HG02571 (cell line): Measurements from ENCODE around the gene C20orf204.
A peak's percentile ranks its signal among the peaks of the same experiment; 100 is the strongest.

ENCODE experiments used
- ATAC-seq: cut with Tn5 transposase; IDR thresholded peaks from one replicate; pipeline ENCODE4 v1.9.1; 2021; ENCODE audit warnings: mild to moderate bottlenecking, moderate library complexity; ENCODE audit not compliant: unreplicated experiment

Gene C20orf204

DNA sequence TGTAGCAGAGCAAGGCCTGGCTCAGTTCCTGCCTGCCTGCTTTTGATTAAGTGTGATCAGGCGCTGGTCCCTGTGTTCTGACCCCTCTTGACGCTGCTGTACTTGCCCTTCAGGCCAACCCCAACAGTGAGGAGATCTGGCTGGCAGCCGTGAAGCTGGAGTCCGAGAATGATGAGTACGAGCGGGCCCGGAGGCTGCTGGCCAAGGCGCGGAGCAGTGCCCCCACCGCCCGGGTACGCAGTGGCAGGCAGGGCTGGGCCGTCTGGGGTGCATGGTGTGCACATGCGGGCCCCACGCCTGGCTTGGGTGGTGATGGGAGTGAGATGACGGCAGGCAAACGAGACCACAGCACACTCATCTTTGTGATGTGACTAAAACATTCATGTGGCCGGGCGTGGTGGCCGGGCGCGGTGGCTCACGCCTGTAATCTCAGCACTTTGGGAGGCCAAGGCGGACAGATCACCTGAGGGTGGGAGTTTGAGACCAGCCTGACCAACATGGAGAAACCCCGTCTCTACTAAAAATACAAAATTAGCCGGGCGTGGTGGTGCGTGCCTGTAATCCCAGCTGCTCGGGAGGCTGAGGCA, 10.1 kb upstream of the C20orf204 start:
- no peak for ATAC-seq

DNA sequence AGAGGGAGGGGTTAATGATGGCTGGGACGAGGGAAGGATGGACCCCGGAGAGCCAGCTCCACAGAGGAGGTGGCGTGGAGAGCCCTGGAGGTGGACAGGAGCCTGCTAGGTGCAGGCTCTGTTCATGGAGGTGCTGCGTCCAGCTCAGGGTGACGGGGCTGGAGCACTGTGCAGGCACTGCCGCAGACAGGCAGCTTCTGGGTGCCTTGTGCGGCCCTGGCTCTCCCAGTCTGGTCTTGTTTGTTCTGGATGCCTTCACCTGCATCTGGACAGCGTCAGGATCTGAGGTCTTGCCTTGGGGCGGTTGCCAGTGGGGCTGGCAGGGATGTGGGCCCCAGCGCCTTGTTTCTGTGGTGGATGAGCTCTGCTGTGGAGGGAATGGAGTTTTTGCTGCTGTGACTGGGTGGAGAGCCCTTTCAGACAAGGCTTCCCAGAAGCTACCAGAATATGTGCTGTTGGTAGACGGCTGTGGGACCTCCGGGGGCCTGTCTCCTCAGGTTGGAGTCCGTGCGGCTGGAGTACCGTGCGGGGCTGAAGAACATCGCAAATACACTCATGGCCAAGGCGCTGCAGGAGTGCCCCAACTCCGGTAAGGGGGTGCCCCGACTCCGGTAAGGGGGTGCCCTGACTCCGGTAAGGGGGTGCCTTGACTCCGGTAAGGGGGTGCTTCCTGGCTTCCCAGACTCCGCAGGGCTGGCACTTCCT, 7.8 kb upstream of the C20orf204 start:
- no peak for ATAC-seq

DNA sequence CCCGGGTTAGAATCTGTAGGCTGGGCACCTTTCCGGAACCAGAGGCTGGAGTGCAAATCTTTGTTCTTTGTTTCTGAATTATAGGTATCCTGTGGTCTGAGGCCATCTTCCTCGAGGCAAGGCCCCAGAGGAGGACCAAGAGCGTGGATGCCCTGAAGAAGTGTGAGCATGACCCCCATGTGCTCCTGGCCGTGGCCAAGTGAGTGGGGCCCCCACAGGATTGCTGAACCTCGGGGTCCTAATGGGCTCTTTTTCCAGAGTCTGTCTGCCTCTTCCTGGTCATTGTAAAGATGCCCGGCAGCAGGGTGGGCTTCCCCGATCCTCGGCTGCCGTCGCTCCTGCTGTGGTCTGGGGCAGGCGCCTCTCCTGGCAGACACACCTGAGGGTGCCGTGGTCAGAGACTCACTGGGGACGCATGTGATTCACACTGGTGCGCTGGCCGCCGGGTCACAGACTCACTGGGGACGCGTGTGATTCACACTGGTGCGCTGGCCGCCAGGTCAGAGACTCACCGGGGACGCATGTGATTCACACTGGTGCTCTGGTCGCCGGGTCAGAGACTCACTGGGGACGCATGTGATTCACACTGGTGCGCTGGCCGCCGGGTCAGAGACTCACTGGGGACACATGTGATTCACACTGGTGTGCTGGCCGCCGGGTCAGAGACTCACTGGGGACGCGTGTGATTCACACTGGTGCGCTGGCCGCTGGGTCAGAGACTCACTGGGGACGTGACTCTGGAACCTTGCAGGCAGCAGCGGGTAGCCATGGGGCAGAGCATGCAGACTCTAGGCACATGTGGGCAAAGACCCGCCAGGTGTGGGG, 6.5 kb upstream of the C20orf204 start:
- ATAC-seq = no peak

DNA sequence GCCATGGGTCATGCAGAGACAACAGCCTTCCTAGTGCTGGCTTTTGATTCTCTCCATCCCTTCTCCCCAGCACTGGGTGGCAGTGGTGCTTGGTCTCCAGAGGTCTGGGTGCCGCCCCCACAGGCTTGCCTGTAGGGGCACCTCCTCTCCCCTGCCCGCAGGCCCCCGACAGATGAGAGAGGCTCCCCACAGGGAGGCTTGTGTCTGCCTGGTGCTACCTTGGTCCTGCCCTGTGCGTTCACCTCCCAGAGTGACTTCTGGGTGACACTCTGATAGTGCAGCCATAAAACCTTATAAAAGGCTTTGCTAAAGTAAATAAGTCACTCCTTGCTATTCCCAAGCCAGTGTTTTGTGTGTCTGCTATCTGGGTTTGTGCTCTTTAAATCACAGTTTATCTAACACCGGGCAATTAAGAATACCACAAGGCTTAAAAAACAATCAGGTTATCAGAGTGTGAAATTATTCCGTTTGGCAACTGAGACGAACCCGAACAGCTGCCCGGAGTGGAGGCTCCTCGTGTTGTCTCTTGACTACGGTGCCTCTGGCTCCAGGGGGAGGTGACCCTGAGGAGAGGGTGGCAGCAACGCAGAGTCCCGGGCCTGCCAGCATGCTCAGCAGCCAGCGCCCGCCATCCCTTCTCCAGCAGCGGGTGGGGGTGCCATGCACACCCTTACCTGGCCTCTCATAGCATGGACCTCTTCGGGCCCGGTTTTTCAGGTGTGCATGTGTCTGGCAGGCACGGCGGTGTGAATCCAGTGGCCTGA, 5.4 kb upstream of the C20orf204 start:
- no peak for ATAC-seq

DNA sequence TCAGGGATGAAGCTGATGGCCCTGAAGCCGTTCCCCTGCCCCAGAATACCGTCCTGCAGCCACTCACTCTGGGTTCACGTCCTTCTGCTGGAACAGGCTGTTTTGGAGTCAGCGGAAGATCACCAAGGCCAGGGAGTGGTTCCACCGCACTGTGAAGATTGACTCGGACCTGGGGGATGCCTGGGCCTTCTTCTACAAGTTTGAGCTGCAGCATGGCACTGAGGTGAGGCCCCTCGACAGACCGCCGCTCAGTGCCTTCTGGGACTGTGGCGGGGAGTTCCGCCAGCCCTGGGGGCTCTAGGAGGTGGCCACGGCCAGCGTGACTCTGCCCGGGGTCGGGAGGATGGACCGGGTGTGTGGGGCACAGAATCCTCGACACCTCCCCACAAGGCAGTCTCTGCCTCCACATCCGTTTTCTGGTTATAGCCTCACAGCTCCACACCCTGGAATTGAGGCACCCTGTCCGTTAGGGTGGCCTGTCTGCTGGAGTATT, 4.1 kb upstream of the C20orf204 start:
- ATAC-seq = no peak

DNA sequence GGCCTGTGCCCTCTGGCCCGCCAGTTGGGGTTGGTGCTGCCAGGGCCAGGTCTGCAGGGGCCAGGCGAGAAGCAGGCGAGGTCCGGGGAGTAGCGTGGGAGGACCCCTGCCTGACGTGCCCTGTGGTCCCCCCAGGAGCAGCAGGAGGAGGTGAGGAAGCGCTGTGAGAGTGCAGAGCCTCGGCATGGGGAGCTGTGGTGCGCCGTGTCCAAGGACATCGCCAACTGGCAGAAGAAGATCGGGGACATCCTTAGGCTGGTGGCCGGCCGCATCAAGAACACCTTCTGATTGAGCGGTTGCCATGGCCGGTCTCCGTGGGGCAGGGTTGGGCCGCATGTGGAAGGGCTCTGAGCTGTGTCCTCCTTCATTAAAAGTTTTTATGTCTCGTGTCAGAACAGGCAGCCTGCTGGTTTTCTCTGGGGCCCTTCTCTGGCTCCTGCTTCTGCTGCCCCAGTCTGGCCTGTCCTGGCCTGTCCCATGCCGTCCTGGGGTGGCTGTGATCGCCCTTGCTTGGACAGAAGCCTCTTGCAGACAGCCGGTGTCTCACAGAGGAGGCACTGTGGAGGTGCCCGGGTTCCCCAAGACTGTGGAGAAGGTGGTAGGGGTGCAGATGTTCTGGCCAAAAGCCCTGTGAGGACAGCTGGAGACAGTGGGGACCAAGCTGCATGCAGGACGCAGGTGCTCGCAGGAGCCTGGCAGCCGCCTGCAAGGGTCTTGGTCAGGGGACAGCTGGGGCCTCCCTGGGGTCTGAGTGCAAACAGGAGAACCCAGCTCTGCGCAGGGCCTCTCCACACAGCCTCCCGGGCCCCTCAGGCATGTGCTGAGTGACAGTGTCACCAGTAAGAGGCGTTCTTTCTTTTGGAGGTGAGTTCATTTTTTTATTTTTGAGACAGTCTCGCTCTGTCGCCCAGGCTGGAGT, 3.0 kb upstream of the C20orf204 start:
- no peak for ATAC-seq

DNA sequence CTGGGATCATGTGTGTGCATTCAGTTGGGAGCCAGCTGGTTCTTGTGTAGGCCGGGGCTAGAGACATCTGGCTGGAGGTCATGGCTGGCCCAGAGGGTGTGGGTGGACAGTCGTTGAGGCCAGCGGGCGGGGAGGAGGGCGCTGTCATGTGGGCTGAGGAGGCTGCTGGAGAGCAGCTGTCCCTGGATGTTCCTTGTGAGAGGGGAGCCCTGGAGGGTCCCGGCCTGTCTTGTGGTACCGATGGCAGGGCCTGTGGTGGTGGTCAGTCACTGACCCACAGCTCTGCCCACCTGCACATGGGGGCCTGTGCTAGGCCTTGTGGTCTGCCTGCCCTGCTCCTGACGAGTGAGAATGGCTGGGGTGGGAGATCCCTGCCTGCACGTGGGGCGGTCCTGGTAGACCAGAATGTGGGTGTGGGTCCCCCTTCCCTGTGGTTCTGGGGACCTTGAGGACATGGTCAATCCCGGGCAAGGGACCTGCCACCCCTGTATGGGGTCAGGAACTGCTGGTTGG, 1.9 kb upstream of the C20orf204 start:
- ATAC-seq = no peak

DNA sequence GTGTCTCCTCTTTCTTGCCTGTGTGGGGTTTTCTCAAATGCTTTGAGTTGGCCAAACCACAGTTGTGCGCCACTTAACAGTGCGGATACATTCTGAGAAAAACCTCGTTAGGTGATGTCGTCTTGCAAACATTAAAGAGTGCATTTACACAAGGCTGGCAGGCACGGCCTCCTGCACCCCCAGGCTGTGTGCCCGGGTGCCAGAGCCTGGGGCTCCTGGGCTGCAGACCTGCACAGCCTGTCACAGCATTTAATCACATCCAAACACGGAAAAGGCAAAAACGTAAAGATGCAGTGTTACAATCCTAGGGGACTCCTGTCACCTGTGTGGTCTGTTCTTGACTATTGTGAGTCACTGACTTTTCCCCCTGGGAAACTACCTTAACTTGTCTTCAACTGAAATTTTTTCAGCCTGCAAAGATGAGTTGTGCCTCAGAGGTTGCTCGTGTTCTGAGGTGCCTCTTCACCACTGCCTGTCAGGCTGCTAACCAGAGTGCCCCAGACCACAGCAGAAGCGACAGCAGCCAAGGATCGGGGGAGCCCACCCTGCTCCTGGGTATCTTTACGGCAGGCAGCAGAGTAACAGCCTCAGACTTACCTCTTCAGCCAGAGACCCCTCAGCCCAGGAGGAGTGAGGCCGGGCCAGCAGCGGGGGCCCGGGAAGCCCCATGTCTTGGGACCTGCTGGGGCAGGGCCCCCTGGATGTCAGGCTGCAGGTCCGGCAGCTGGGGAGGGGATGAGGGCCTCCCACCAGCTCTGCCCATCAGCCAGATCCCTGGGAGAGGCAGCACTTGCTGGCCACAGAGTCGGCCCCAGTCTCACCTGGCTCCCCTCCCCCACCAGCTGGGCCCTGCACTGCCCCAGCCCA, 683 bp upstream of the C20orf204 start:
- no peak for ATAC-seq

DNA sequence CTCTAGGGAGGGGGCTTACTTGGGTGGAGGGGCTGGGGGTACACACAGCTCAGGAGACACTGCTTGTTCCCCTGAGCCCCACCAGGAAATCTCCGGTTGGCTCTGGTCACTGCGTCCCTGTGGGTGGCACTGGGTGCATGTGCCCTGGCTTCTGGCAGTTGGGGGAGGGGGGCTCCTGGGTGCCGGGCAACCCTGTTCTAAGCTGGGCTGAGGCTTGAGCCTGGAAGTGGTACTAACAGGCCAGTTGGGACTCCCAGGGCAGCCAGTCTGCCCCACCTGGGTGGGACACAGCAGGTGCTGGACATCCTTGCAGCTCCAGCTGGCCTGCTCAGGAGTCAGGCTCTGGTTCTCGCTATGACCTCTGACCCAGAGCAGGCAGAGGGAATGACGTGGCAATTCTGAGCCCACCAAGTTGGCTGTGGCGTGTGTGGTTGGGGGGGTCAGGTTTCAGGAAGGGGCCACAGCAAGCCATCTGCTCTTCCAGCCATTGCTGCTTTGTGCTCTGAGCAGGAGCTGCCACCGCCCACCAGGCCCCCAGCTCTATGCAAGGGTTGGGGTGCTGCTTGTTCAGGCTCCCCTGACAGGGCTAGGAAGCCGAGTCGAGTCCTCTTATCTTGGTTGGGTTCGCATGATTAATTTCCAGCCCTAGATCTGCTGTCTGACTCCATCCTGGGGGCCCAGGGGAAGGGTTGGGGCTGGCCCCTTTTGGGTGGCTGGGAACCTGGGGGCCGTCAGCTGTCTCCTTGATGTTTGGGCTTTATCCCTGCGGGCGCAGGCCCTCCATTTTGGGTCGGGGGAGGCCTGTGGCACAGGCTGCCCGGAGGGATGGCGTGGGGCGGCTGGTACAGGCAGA, 590 bp downstream of the C20orf204 start:
- ATAC-seq = no peak

DNA sequence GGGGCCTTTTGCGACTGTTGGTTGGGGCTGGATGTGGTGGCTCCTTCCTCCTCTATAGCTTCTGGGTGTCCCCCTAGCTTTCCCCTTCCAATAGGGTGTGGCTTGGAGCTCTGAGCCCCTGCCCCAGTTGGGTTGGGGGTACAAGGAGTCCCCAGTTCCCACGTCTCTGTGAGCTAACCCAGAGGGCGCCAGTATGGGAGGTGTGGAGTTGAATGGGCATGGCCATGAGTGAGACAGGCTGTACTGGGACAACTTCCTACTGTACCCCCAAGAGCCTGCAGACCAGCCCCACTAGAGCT, 1.2 kb downstream of the C20orf204 start:
- ATAC-seq = no peak

DNA sequence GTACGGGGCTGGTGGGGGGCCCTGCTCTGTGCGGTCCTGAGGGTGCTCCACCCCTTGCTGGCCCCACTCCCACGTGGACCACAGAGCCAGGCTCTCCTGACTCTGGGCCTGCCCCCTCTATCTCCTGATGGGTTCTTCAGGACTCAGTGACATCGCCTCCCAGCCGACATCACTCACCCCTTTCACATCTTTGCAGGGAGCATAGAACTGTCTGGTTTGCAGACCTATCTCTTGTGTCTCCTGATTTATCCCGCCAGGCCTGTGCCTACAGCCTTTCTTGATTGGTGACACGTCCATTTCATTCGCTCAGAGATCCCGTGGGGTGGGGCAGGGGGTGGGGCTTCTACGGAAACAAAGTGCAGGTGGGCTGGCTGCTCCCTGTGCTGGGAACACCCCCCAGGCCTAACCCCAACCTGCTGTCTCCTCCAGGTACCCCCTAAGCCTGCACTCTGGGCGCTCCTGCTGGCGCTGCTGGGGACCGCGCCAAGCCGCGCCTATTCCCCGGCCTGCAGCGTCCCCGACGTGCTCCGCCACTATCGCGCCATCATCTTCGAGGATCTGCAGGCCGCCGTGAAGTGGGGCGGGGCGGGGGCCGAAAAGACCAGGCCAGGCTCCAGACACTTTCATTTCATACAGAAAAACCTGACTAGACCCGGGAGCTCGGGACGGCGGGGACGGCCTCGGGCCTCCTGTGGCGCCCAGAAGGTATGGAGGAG, 1.7 kb downstream of the C20orf204 start:
- no peak for ATAC-seq

DNA sequence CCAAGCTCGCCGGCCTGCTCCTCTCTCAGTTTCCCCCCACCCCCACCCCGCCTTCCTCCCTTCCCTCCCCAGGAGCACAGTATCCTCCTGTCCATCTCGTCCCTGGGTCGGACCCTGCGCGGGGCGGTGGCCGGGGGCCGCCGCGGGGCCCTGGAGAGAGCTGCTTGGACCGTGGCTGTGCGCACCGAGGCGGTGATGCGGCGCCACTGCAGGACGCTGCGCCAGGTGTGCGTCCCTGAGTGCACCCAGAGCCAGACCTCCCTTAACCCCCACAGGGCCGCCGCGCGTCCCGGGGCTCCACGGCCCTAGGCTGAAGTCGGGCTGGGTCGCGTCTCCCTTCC, 2.2 kb downstream of the C20orf204 start:
- peak; percentile 26 for ATAC-seq

DNA sequence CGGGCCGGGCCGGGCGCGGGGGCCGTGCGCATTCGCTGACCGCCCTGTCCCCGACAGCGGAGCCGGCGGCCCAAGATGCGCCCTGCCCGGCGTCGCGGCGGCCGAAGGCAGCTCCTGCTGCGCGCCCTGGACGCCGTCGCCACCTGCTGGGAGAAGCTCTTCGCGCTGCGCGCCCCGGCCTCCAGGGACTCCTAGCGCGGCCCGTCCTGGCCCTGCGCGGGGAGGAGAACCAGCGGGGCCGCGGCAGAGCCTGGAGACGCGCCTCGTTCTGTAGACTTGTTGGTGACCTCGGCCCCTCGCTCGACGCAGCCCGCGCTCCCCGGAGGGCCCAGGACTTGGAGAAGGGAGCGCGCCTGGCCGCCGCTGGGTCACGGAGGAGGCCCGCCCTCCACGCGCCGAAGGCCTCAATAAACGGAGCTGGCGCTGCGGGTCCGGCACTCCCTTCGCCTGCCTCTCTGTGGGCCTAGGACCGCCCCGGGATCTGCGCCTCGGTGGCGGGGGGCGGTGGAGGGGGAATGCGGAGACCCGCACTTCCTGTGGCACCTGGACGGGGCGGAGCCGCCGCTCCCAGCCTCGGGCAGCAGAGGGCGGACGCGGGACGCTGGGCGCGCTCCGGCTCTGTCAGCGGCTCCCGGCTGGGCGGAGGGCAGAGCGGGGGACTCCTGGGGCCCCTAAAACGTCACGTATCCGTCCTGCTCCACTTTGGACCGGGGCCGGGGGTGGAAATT, 2.7 kb downstream of the C20orf204 start:
- ATAC-seq = peak; percentile 58

DNA sequence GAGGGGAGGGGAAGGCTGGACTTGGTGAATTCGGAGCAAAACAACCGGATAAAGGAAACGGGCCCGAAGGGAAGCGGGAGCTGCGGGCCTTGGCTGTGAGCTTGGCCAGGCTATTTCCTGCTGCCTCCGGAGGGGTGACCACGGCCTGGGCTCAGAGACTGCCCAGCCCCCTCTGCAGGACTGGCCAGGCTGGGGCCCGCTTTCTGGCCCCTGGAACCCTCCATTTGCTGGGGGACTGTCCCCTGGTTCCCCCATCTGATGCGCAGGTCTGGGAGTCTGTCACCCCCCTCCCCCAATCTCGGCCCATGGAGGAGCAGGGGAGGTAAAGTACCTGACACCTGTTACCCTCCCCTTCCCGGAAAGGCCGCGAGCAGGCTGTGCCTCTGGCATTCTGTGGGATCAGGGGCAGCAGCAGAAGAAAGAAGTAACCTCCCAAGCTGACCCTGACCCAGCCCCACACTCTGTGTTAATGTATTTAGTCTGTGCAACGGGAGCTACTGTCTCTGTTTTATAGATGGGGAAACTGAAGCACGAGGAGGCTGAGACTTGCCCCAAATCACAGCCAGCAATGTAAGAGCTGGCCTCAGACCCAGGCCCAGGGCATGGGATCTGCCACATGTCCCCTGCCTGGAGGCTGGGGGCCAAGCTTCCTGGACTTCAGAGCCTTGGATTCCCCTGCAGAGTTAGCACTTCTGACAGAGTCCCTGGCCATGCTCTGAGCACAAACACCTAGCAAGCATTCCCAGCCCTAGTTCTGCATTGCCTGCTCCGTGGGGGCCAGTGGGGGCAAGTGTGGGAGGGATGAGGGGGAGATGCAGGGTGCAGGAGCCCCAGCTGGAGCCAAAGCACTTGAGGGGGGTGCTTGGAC, 3.5 kb downstream of the C20orf204 start:
- ATAC-seq = no peak

DNA sequence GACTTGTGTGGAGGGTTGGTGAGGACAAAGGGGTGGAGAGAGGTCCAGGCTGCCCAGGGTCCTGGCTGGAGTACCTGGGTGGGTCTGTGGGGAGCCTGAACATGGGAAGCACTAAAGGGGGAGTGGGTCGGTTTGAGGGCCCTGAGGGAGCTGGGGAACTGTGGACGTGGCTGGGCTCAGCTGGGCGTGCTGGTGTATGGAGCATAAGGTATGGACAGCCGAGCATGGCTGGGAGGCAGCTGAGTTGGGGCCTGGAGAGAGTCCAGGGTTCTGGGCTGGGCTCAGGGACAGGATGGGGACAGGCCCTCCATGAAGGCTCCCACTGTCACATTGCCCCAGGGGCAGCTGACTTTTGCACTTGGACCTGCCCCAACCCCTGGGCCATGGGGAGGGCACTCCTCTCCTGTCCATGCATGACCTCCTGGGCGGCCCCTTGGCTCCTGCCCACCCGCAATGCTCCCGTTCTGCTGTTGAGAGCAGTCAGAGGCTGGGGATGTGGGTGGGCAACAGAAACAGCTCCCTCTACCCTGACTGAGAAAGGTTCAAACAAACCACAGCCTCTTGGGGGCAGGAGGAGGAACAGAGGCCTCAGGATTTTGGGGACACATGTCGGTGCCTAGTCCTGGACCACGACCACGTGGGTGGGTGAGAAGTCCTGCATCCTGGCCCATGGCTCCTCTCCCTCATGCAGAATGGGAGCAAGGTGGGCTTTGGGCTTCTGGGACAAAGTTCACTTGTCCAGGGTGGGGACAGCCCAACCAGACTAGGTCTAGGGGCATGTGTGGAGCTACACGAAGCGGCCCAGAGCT, 4.5 kb downstream of the C20orf204 start:
- ATAC-seq = no peak
